H9 (cell line): ENCODE measurements around the gene IL1RL2. TPM values are rescaled to one million over a fixed set of nuclear protein-coding genes. Genes with fewer than 3 reads are reported as not detected.
A peak's percentile ranks its signal among the peaks of the same experiment; 100 is the strongest.

Source experiments
- DNase-seq: peaks from one replicate; pipeline ENCODE4 v3.0.0-alpha.2; 2017
- H2AFZ ChIP-seq: one replicate; pipeline ENCODE4 v1.6.1; 2013; ENCODE audit warnings: mild to moderate bottlenecking, low read length, control low read depth, moderate library complexity
- H2AK5ac ChIP-seq: 2 replicates; pipeline ENCODE4 v1.6.1; 2013; ENCODE audit warnings: low read length, control low read depth, mixed read lengths; ENCODE audit not compliant: insufficient read length
- H2BK120ac ChIP-seq: one replicate; pipeline ENCODE4 v1.6.1; 2013; ENCODE audit warnings: low read depth, mild to moderate bottlenecking, low read length, control low read depth, inconsistent platforms; ENCODE audit not compliant: poor library complexity, severe bottlenecking
- H2BK12ac ChIP-seq: 2 replicates; pipeline ENCODE4 v1.6.1; 2013; ENCODE audit warnings: low read length, control low read depth, mixed read lengths, low read depth; ENCODE audit not compliant: insufficient read length
- H2BK15ac ChIP-seq: 2 replicates; pipeline ENCODE4 v1.6.1; 2013; ENCODE audit warnings: low read depth, low read length, control low read depth
- H2BK20ac ChIP-seq: one replicate; pipeline ENCODE4 v1.6.1; 2013; ENCODE audit warnings: low read depth, mild to moderate bottlenecking, low read length, control low read depth, inconsistent platforms; ENCODE audit not compliant: poor library complexity, severe bottlenecking
- H2BK5ac ChIP-seq: 2 replicates; pipeline ENCODE4 v1.6.1; 2013; ENCODE audit warnings: low read length, control low read depth, mixed read lengths; ENCODE audit not compliant: insufficient read length
- H3K14ac ChIP-seq: 2 replicates; pipeline ENCODE4 v1.6.1; 2013; ENCODE audit warnings: low read length, control low read depth; ENCODE audit not compliant: insufficient read depth
- H3K18ac ChIP-seq: 2 replicates; pipeline ENCODE4 v1.6.1; 2013; ENCODE audit warnings: low read depth, mild to moderate bottlenecking, mixed read lengths, low read length, control low read depth; ENCODE audit not compliant: insufficient read length
- H3K23ac ChIP-seq: 2 replicates; pipeline ENCODE4 v1.6.1; 2013; ENCODE audit warnings: low read length, control low read depth, mixed read lengths, low read depth; ENCODE audit not compliant: insufficient read length
- H3K23me2 ChIP-seq: 2 replicates; pipeline ENCODE4 v1.6.1; 2013; ENCODE audit warnings: low read depth, mild to moderate bottlenecking, mixed read lengths, low read length, control low read depth; ENCODE audit not compliant: insufficient read length, poor library complexity, severe bottlenecking
- H3K27ac ChIP-seq: 2 replicates; pipeline ENCODE4 v1.5.1; 2013; ENCODE audit warnings: low read length, control low read depth, mixed read lengths, low read depth; ENCODE audit not compliant: insufficient read length
- H3K27me3 ChIP-seq: 2 replicates; pipeline ENCODE4 v1.6.1; 2013; ENCODE audit warnings: low read length, control low read depth, inconsistent platforms; ENCODE audit not compliant: insufficient read depth
- H3K4ac ChIP-seq: 2 replicates; pipeline ENCODE4 v1.6.1; 2013; ENCODE audit warnings: low read depth, mild to moderate bottlenecking, control low read depth, inconsistent platforms, low read length, moderate library complexity
- H3K4me1 ChIP-seq: 2 replicates; pipeline ENCODE4 v1.6.1; 2013; ENCODE audit warnings: low read length, control low read depth, inconsistent platforms; ENCODE audit not compliant: insufficient read depth
- H3K4me2 ChIP-seq: 2 replicates; pipeline ENCODE4 v1.6.1; 2013; ENCODE audit warnings: low read length, control low read depth, mixed read lengths; ENCODE audit not compliant: insufficient read length, insufficient read depth
- H3K56ac ChIP-seq: 2 replicates; pipeline ENCODE4 v1.6.1; 2013; ENCODE audit warnings: low read depth, mild to moderate bottlenecking, mixed read lengths, low read length, control low read depth; ENCODE audit not compliant: insufficient read length
- H3K79me1 ChIP-seq: 2 replicates; pipeline ENCODE4 v1.6.1; 2013; ENCODE audit warnings: low read depth, mild to moderate bottlenecking, moderate library complexity, low read length, control low read depth, inconsistent platforms; ENCODE audit not compliant: insufficient read depth, poor library complexity, severe bottlenecking
- H3K79me2 ChIP-seq: 2 replicates; pipeline ENCODE4 v1.6.1; 2013; ENCODE audit warnings: low read length, control low read depth, inconsistent platforms; ENCODE audit not compliant: insufficient read depth
- H3K9ac ChIP-seq: 2 replicates; pipeline ENCODE4 v1.6.1; 2013; ENCODE audit warnings: low read length, control low read depth, mixed read lengths; ENCODE audit not compliant: insufficient read length; ENCODE audit errors: extremely low read depth
- H3K9me3 ChIP-seq: one replicate; pipeline ENCODE4 v1.6.1; 2013; ENCODE audit warnings: low read depth, low read length, inconsistent platforms; ENCODE audit not compliant: control insufficient read depth
- H3T11ph ChIP-seq: one replicate; pipeline ENCODE4 v1.6.1; 2013; ENCODE audit warnings: mild to moderate bottlenecking, low read length, control low read depth, inconsistent platforms
- H4K20me1 ChIP-seq: one replicate; pipeline ENCODE4 v1.6.1; 2013; ENCODE audit not compliant: control insufficient read depth, insufficient read length, insufficient read depth
- H4K5ac ChIP-seq: 2 replicates; pipeline ENCODE4 v1.6.1; 2013; ENCODE audit warnings: low read depth, mild to moderate bottlenecking, mixed read lengths, low read length, control low read depth; ENCODE audit not compliant: insufficient read length
- H4K8ac ChIP-seq: replicated peaks from 2 replicates; pipeline ENCODE4 v1.6.1; 2013; ENCODE audit warnings: low read length, control low read depth, mixed read lengths, low read depth; ENCODE audit not compliant: insufficient read length
- H4K91ac ChIP-seq: 2 replicates; pipeline ENCODE4 v1.6.1; 2013; ENCODE audit warnings: low read depth, mild to moderate bottlenecking, moderate library complexity, mixed read lengths, low read length, control low read depth; ENCODE audit not compliant: insufficient read length
- H3K27ac Mint-ChIP-seq, 3 experiments: 2 replicates in 2 of 3; 3 replicates in 1 of 3; pipeline ENCODE4 v1.8.0; 2020 to 2021; ENCODE audit warnings: mixed read lengths in 3 of 3, mild to moderate bottlenecking in 1 of 3, moderate library complexity in 1 of 3
- H3K27me3 Mint-ChIP-seq: 2 replicates; pipeline ENCODE4 v1.8.0; 2021; ENCODE audit warnings: low read depth, mild to moderate bottlenecking, moderate library complexity, mixed read lengths
- H3K36me3 Mint-ChIP-seq, 3 experiments: 2 replicates in 2 of 3; 3 replicates in 1 of 3; pipeline ENCODE4 v1.8.0; 2020 to 2021; ENCODE audit warnings: low read depth in 3 of 3, mixed read lengths in 3 of 3; ENCODE audit not compliant: insufficient read depth in 1 of 3
- H3K4me1 Mint-ChIP-seq, 2 experiments: 2 replicates each; pipeline ENCODE4 v1.8.0; 2020; ENCODE audit warnings: mixed read lengths in 2 of 2
- H3K4me3 Mint-ChIP-seq, 2 experiments: 2 replicates in 1 of 2; 3 replicates in 1 of 2; pipeline ENCODE4 v1.8.0; 2020 to 2021; ENCODE audit warnings: mild to moderate bottlenecking in 2 of 2, mixed read lengths in 2 of 2, moderate library complexity in 1 of 2
- H3K9me3 Mint-ChIP-seq, 2 experiments: 2 replicates in 1 of 2; 3 replicates in 1 of 2; pipeline ENCODE4 v1.8.0; 2020; ENCODE audit warnings: mild to moderate bottlenecking in 2 of 2, mixed read lengths in 2 of 2, moderate library complexity in 1 of 2
- CTCF ChIP-seq: fragments of 200-600 bp; sonication (generic); conservative IDR thresholded peaks from 3 replicates; pipeline ENCODE4 v1.8.0; 2021; ENCODE audit warnings: antibody characterized with exemption, mild to moderate bottlenecking
- WGBS: extraction: QIAGEN DNeasy Blood & Tissue Kit; methylation state at CpG from one replicate; pipeline ENCODE4 v1.1.7; 2013; ENCODE audit warnings: missing lambda C conversion rate, low lambda C conversion rate, mixed read lengths; ENCODE audit not compliant: insufficient read length; ENCODE audit errors: extremely low coverage; 5-methylcytosine and 5-hydroxymethylcytosine counted together
- total RNA-seq: library from RNA; stranded (reverse); gene quantifications from 2 replicates; pipeline ENCODE4 v1.2.1, GENCODE V29; 2021

Gene IL1RL2
- total RNA-seq, 1 experiment from 2014 or later = not detected

DNA sequence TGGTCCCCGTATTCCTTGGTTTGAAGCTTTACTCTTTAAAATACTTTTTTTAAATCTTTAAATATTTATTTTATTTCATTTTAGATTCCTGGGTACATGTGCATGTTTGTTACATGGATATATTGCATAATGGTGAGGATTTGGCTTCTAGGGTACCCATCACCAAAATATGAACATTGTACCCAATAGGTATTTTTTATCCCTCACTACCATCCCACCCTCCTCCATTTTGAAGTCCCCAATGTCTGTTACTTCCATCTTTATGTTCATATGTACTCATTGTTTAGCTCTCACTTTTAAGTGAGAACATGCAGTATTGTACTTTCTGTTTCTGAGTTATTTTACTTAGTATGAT is 65.0 kb downstream of the IL1RL2 start:
- Histone ChIP-seq H3K4me2 (peak overlapping the region; percentile 77), H3T11ph (no peak overlapping the region), H4K5ac (no peak overlapping the region), H3K9me3 (no peaks in the 10 kb centered on the region), H2BK15ac (no peak overlapping the region), H3K4me1 (no peaks in the 10 kb centered on the region), H2AK5ac (no peak overlapping the region), H2BK12ac (no peak overlapping the region), H3K23me2 (peaks cover 5% of the 10 kb centered on the region), H3K56ac (no peak overlapping the region), H3K27me3 (no peaks in the 10 kb centered on the region; the same call in 1 of the 2 replicates), H4K8ac (no peak overlapping the region), H3K79me1 (no peaks in the 10 kb centered on the region), H2BK120ac (no peak overlapping the region), H2BK20ac (no peak overlapping the region), H3K23ac (no peak overlapping the region), H4K20me1 (no peaks in the 10 kb centered on the region), H3K14ac (no peak overlapping the region), H3K27ac (no peak overlapping the region), H4K91ac (no peak overlapping the region), H3K9ac (no peak overlapping the region), H3K18ac (no peak overlapping the region), H2AFZ (no peak overlapping the region), H2BK5ac (no peak overlapping the region), H3K4ac (no peak overlapping the region), H3K79me2 (no peaks in the 10 kb centered on the region)
- Mint-ChIP-seq H3K27ac (no peak overlapping the region), H3K36me3 (no peaks in the 10 kb centered on the region), H3K4me3 (peak overlapping the region in 1 of 2 experiments; percentile 86; a peak in 1 of 5 replicates), H3K27me3 (peaks cover 43% of the 10 kb centered on the region), H3K4me1 (peaks cover 2 to 5% of the 10 kb centered on the region in 2 experiments; a peak in 2 of 4 replicates), H3K9me3 (no peaks in the 10 kb centered on the region)
- no CpG with 5 or more reads among the region's 1 CpG for WGBS
- no peak for DNase-seq
- TF ChIP-seq CTCF = no peak; the same call in 2 of the 3 replicates
